Liver (tissue), 9 donors: ENCODE results near the gene KRTAP8-1. TPM values are rescaled to one million over a fixed set of nuclear protein-coding genes. Genes with fewer than 3 reads are reported as not detected.
A peak's percentile ranks its signal among the peaks of the same experiment; 100 is the strongest.

ENCODE experiments used
- DNase-seq: peaks from one replicate; pipeline ENCODE4 v3.0.0-alpha.2; 2017; ENCODE audit warnings: low spot score
- H3K27ac ChIP-seq, 2 donors: one replicate each; pipeline ENCODE4 v1.7.0; 2013; ENCODE audit warnings: inconsistent platforms in 2 of 2, low read length in 2 of 2, control low read depth in 1 of 2, low read depth in 1 of 2, mild to moderate bottlenecking in 1 of 2
- H3K27me3 ChIP-seq, 4 donors: one replicate each; pipeline versions ENCODE4 v1.6.1 to v1.7.0; 2013; ENCODE audit warnings: low read length in 3 of 4, inconsistent platforms in 1 of 4, mild to moderate bottlenecking in 1 of 4, moderate library complexity in 1 of 4; ENCODE audit not compliant: control insufficient read depth in 4 of 4, insufficient read depth in 4 of 4
- H3K36me3 ChIP-seq, 4 donors: one replicate each; pipeline versions ENCODE4 v1.6.1 to v1.7.0; 2013; ENCODE audit warnings: low read length in 3 of 4, mild to moderate bottlenecking in 3 of 4, low read depth in 1 of 4, moderate library complexity in 1 of 4; ENCODE audit not compliant: control insufficient read depth in 4 of 4, insufficient read depth in 3 of 4
- H3K4me1 ChIP-seq, 4 donors: one replicate each; pipeline versions ENCODE4 v1.6.1 to v1.7.0; 2013; ENCODE audit warnings: low read length in 3 of 4, mild to moderate bottlenecking in 3 of 4, moderate library complexity in 1 of 4; ENCODE audit not compliant: control insufficient read depth in 4 of 4, insufficient read depth in 4 of 4
- H3K4me3 ChIP-seq, 3 donors: one replicate each; pipeline versions ENCODE4 v1.6.1 to v1.7.0; 2013; ENCODE audit warnings: low read length in 3 of 3, control low read depth in 1 of 3, low read depth in 1 of 3, mild to moderate bottlenecking in 1 of 3
- H3K9ac ChIP-seq, 2 donors: one replicate each; pipeline ENCODE4 v1.7.0; 2013; ENCODE audit warnings: low read length in 2 of 2, mild to moderate bottlenecking in 2 of 2, moderate library complexity in 2 of 2, control low read depth in 1 of 2, low read depth in 1 of 2
- H3K9me3 ChIP-seq, 4 donors: one replicate each; pipeline versions ENCODE4 v1.6.1 to v1.7.0; 2013; ENCODE audit warnings: low read length in 3 of 4; ENCODE audit not compliant: control insufficient read depth in 4 of 4
- CTCF ChIP-seq: fragments of 150-350 bp; IDR thresholded peaks from 2 replicates; pipeline ENCODE4 v1.5.1; 2017; ENCODE audit warnings: improper control_type of control experiment, low read depth, low read length; ENCODE audit not compliant: missing input control
- EGR1 ChIP-seq, 2 donors: IDR thresholded peaks; 2 replicates each; pipeline ENCODE4 v1.6.1; 2016 to 2018; ENCODE audit warnings: antibody characterized with exemption in 2 of 2, low read depth in 2 of 2
- FOXA1 ChIP-seq: IDR thresholded peaks from 2 replicates; pipeline ENCODE4 v1.6.1; 2016; ENCODE audit warnings: antibody characterized with exemption
- FOXA2 ChIP-seq: IDR thresholded peaks from 2 replicates; pipeline ENCODE4 v1.6.1; 2016; ENCODE audit warnings: antibody characterized with exemption
- GABPA ChIP-seq, 2 donors: IDR thresholded peaks in 1 of 2; conservative IDR thresholded peaks in 1 of 2; 2 replicates each; pipeline ENCODE4 v1.6.1; 2016; ENCODE audit warnings: antibody characterized with exemption in 2 of 2, mild to moderate bottlenecking in 1 of 2, moderate library complexity in 1 of 2
- HNF4A ChIP-seq, 2 donors: conservative IDR thresholded peaks; 2 replicates each; pipeline ENCODE4 v1.6.1; 2016; ENCODE audit warnings: antibody characterized with exemption in 2 of 2, mild to moderate bottlenecking in 2 of 2
- HNF4G ChIP-seq: IDR thresholded peaks from 2 replicates; pipeline ENCODE4 v1.6.1; 2016; ENCODE audit warnings: antibody characterized with exemption
- JUND ChIP-seq, 2 donors: IDR thresholded peaks; 2 replicates each; pipeline ENCODE4 v1.6.1; 2016; ENCODE audit warnings: antibody characterized with exemption in 2 of 2
- NR2F2 ChIP-seq: IDR thresholded peaks from 2 replicates; pipeline ENCODE4 v1.6.1; 2016; ENCODE audit warnings: antibody characterized with exemption
- RAD21 ChIP-seq, 2 donors: IDR thresholded peaks; 2 replicates each; pipeline ENCODE4 v1.6.1; 2016; ENCODE audit warnings: antibody characterized with exemption in 2 of 2, mild to moderate bottlenecking in 2 of 2
- RXRA ChIP-seq, 2 donors: IDR thresholded peaks; 2 replicates each; pipeline ENCODE4 v1.6.1; 2017 to 2018; ENCODE audit warnings: antibody characterized with exemption in 2 of 2, mild to moderate bottlenecking in 1 of 2
- SP1 ChIP-seq: IDR thresholded peaks from 2 replicates; pipeline ENCODE4 v1.6.1; 2018; ENCODE audit warnings: antibody characterized with exemption, mild to moderate bottlenecking
- TAF1 ChIP-seq: conservative IDR thresholded peaks from 2 replicates; pipeline ENCODE4 v1.6.1; 2016; ENCODE audit warnings: antibody characterized with exemption, mild to moderate bottlenecking
- YY1 ChIP-seq: IDR thresholded peaks from 2 replicates; pipeline ENCODE4 v1.6.1; 2016; ENCODE audit warnings: antibody characterized with exemption, mild to moderate bottlenecking
- WGBS: extraction: QIAGEN DNeasy Blood & Tissue Kit; methylation state at CpG from one replicate; pipeline ENCODE4 v1.1.7; 2013; 5-methylcytosine and 5-hydroxymethylcytosine counted together
- polyA plus RNA-seq, 2 donors: library from polyadenylated mRNA; stranded (reverse) in 1 of 2; unstranded in 1 of 2; fragments of 200-250 nt in 1 of 2; fragments of >200 nt in 1 of 2; fragmentation: Nextera tagmentation in 1 of 2; extraction: Ambion mirVana in 1 of 2; gene quantifications; one replicate each; pipeline versions ENCODE4 v1.2.1 to v1.2.3, GENCODE V29; 2013 to 2015
- total RNA-seq, 2 donors: library from RNA; depleted of rRNA; stranded (reverse); fragments of >200 nt; gene quantifications; one replicate each; pipeline ENCODE4 v1.2.3, GENCODE V29; 2014
- TF ChIP-seq, protein P1 (sequence below): IDR thresholded peaks from 2 replicates; pipeline ENCODE4 v1.6.1; 2016; ENCODE audit warnings: antibody characterized with exemption
- TF ChIP-seq, protein P2 (sequence below): IDR thresholded peaks from 2 replicates; pipeline ENCODE4 v1.6.1; 2016; ENCODE audit warnings: antibody characterized with exemption
- TF ChIP-seq, protein P3 (sequence below): IDR thresholded peaks from 2 replicates; pipeline ENCODE4 v1.6.1; 2016; ENCODE audit warnings: antibody characterized with exemption
- donor health status: healthy.
- donor health status: healthy.
- donor health status: healthy.
- donor health status: healthy.
- donor health status: healthy.

Gene KRTAP8-1
- total and polyA plus RNA-seq, 4 donors: not detected

DNA sequence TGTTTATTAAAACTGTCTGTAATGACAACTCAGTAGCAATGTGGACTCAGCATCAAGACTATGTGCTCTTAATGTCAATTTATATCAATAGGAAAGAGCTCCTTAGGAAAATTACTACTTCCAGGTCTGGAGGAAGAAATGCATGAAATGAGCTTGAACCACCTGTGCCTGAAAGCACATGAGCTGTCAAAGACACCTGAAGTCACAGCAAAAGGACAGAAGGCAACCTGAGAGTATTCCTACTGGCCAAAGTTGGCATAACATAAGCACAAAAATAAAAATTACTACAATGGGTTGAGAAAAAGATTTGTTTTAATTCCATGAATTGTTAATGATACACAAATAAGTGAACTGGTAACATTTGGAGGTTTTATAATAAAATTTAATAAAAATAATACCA is 29.9 kb upstream of the KRTAP8-1 start:
- H3K27me3 ChIP-seq: peaks cover 0 to 3% (median 0%) of the 10 kb centered on the region in 4 donors
- H3K9me3 ChIP-seq: no peaks in the 10 kb centered on the region

DNA sequence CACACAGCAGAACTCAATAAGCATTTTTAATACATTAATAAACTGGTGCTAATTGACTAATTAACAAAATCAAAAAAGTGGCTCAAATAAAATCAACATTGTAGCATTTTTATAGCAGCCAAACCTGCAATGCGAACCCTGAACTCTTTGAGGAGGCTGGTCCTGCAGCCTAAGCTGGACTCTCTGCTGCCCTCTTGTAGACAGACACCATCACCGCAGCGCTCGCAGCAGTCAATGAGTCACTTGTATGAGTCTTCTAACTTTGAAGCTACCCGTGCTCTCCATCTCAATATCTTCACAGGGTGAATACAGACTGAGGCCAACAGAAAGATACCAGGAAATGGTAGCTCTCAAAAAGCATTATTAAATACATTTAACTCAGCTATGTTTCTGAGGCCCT is 26.2 kb upstream of the KRTAP8-1 start:
- 18% methylated on average over 5 of the region's 5 CpGs for WGBS
- Histone ChIP-seq H3K27ac (no peak overlapping the region), H3K9ac (no peak overlapping the region), H3K4me3 (no peak overlapping the region), H3K27me3 (no peaks in the 10 kb centered on the region), H3K4me1 (no peaks in the 10 kb centered on the region), H3K36me3 (no peaks in the 10 kb centered on the region), H3K9me3 (no peaks in the 10 kb centered on the region)
- peak; percentile 35 for DNase-seq
- TF ChIP-seq CTCF (peak; percentile 17), RAD21 (IDR thresholded peaks at IDR 0.05) (peak in 1 of 2 donors; percentile 38), FOXA1 (no peak), RXRA (IDR thresholded peaks at IDR 0.05) (no peak)

More for the DNA sequence above, 29.9 kb upstream of the KRTAP8-1 start:
- no peak for DNase-seq
- no peak overlapping the region for H3K9ac ChIP-seq
- TF ChIP-seq YY1 (no peak), CTCF (peak; percentile 3)
- H3K36me3 ChIP-seq: no peaks in the 10 kb centered on the region
- no peak overlapping the region for H3K27ac ChIP-seq
- H3K4me1 ChIP-seq: no peaks in the 10 kb centered on the region
- H3K4me3 ChIP-seq: no peak overlapping the region

- 88% methylated on average over 6 of the region's 6 CpGs for WGBS
- Histone ChIP-seq H3K27ac (no peak overlapping the region), H3K4me1 (no peaks in the 10 kb centered on the region), H3K9ac (no peak overlapping the region), H3K4me3 (no peak overlapping the region), H3K36me3 (no peaks in the 10 kb centered on the region), H3K27me3 (no peaks in the 10 kb centered on the region), H3K9me3 (no peaks in the 10 kb centered on the region)
- no peak for DNase-seq
- TF ChIP-seq NR2F2: no peak
- no peak for TF ChIP-seq SP1
- TF ChIP-seq GABPA (IDR thresholded peaks at IDR 0.05 in 1 of 2, conservative IDR thresholded peaks at IDR 0.05 in 1 of 2): no peak
- no peak for TF ChIP-seq YY1
- TF ChIP-seq, protein P1, sequence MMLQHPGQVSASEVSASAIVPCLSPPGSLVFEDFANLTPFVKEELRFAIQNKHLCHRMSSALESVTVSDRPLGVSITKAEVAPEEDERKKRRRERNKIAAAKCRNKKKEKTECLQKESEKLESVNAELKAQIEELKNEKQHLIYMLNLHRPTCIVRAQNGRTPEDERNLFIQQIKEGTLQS: no peak
- TF ChIP-seq RAD21 (IDR thresholded peaks at IDR 0.05): no peak
- TF ChIP-seq HNF4A (conservative IDR thresholded peaks at IDR 0.05): no peak
- TF ChIP-seq, protein P2, sequence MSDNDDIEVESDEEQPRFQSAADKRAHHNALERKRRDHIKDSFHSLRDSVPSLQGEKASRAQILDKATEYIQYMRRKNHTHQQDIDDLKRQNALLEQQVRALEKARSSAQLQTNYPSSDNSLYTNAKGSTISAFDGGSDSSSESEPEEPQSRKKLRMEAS: no peak
- TF ChIP-seq JUND (IDR thresholded peaks at IDR 0.05): no peak
- TF ChIP-seq HNF4G: no peak
- TF ChIP-seq EGR1 (IDR thresholded peaks at IDR 0.05; ENCODE audit: low read depth in 2 of 2): no peak
- TF ChIP-seq, protein P3, sequence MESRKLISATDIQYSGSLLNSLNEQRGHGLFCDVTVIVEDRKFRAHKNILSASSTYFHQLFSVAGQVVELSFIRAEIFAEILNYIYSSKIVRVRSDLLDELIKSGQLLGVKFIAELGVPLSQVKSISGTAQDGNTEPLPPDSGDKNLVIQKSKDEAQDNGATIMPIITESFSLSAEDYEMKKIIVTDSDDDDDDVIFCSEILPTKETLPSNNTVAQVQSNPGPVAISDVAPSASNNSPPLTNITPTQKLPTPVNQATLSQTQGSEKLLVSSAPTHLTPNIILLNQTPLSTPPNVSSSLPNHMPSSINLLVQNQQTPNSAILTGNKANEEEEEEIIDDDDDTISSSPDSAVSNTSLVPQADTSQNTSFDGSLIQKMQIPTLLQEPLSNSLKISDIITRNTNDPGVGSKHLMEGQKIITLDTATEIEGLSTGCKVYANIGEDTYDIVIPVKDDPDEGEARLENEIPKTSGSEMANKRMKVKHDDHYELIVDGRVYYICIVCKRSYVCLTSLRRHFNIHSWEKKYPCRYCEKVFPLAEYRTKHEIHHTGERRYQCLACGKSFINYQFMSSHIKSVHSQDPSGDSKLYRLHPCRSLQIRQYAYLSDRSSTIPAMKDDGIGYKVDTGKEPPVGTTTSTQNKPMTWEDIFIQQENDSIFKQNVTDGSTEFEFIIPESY: no peak
- TF ChIP-seq RXRA (IDR thresholded peaks at IDR 0.05): no peak
- TF ChIP-seq TAF1: no peak
- TF ChIP-seq FOXA1: no peak
- TF ChIP-seq FOXA2: no peak
- TF ChIP-seq CTCF: no peak
These were observed 25.5 kb upstream of the KRTAP8-1 start for GRCh38 chr21:30838536-30838935.
